Measurements from ENCODE around the gene DCC. TPM values are rescaled to one million over a fixed set of nuclear protein-coding genes. Genes with fewer than 3 reads are reported as not detected.

DCC gene
- total and polyA plus RNA-seq, 2 experiments from 2014 or later: 0.53 to 0.73 TPM

DNA sequence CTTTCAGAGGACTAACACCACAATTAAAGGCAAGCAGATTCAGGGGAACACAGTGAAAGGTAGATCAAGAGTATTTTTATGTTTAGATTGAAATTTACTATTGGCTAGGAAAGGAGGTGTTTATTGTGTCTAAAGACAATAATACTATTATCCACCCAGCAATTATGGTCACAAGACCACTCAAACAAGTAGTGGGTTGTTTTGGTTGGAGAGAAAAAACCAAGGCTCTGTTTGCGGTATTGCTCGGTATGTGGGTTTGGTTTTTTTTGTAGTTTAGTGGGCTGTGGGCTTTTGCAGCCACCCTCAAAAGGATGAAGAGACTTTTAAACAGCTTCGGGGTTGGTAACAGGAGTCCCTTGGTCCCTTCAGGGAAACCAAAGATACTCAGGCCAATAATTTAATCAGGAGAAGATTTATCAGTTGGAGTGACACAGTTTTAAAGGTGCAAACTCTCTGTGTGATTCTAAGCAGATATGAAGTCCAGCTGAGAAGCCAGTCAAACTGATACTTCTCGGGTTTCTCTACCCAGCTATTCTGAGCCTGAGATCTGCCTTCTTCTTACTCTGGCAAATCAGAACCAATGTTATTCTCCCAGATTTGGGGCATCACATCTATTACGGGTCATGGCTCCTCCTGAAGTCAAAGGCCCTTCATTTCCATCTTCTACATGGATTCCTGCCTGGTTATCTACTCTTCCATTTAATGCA, 55.3 kb downstream of the DCC start (continued):
- TF ChIP-seq, protein P1, sequence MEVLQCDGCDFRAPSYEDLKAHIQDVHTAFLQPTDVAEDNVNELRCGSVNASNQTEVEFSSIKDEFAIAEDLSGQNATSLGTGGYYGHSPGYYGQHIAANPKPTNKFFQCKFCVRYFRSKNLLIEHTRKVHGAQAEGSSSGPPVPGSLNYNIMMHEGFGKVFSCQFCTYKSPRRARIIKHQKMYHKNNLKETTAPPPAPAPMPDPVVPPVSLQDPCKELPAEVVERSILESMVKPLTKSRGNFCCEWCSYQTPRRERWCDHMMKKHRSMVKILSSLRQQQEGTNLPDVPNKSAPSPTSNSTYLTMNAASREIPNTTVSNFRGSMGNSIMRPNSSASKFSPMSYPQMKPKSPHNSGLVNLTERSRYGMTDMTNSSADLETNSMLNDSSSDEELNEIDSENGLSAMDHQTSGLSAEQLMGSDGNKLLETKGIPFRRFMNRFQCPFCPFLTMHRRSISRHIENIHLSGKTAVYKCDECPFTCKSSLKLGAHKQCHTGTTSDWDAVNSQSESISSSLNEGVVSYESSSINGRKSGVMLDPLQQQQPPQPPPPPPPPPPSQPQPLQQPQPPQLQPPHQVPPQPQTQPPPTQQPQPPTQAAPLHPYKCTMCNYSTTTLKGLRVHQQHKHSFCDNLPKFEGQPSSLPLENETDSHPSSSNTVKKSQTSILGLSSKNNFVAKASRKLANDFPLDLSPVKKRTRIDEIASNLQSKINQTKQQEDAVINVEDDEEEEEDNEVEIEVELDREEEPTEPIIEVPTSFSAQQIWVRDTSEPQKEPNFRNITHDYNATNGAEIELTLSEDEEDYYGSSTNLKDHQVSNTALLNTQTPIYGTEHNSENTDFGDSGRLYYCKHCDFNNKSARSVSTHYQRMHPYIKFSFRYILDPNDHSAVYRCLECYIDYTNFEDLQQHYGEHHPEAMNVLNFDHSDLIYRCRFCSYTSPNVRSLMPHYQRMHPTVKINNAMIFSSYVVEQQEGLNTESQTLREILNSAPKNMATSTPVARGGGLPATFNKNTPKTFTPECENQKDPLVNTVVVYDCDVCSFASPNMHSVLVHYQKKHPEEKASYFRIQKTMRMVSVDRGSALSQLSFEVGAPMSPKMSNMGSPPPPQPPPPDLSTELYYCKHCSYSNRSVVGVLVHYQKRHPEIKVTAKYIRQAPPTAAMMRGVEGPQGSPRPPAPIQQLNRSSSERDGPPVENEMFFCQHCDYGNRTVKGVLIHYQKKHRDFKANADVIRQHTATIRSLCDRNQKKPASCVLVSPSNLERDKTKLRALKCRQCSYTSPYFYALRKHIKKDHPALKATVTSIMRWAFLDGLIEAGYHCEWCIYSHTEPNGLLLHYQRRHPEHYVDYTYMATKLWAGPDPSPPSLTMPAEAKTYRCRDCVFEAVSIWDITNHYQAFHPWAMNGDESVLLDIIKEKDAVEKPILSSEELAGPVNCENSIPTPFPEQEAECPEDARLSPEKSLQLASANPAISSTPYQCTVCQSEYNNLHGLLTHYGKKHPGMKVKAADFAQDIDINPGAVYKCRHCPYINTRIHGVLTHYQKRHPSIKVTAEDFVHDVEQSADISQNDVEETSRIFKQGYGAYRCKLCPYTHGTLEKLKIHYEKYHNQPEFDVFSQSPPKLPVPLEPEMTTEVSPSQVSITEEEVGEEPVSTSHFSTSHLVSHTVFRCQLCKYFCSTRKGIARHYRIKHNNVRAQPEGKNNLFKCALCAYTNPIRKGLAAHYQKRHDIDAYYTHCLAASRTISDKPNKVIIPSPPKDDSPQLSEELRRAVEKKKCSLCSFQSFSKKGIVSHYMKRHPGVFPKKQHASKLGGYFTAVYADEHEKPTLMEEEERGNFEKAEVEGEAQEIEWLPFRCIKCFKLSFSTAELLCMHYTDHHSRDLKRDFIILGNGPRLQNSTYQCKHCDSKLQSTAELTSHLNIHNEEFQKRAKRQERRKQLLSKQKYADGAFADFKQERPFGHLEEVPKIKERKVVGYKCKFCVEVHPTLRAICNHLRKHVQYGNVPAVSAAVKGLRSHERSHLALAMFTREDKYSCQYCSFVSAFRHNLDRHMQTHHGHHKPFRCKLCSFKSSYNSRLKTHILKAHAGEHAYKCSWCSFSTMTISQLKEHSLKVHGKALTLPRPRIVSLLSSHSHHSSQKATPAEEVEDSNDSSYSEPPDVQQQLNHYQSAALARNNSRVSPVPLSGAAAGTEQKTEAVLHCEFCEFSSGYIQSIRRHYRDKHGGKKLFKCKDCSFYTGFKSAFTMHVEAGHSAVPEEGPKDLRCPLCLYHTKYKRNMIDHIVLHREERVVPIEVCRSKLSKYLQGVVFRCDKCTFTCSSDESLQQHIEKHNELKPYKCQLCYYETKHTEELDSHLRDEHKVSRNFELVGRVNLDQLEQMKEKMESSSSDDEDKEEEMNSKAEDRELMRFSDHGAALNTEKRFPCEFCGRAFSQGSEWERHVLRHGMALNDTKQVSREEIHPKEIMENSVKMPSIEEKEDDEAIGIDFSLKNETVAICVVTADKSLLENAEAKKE (CRISPR knock-in tag; IDR thresholded peaks at IDR 0.05): no peak
- no peak for TF ChIP-seq NANOG (IDR thresholded peaks at IDR 0.05; ENCODE audit: borderline replicate concordance)
- TF ChIP-seq, protein P2, sequence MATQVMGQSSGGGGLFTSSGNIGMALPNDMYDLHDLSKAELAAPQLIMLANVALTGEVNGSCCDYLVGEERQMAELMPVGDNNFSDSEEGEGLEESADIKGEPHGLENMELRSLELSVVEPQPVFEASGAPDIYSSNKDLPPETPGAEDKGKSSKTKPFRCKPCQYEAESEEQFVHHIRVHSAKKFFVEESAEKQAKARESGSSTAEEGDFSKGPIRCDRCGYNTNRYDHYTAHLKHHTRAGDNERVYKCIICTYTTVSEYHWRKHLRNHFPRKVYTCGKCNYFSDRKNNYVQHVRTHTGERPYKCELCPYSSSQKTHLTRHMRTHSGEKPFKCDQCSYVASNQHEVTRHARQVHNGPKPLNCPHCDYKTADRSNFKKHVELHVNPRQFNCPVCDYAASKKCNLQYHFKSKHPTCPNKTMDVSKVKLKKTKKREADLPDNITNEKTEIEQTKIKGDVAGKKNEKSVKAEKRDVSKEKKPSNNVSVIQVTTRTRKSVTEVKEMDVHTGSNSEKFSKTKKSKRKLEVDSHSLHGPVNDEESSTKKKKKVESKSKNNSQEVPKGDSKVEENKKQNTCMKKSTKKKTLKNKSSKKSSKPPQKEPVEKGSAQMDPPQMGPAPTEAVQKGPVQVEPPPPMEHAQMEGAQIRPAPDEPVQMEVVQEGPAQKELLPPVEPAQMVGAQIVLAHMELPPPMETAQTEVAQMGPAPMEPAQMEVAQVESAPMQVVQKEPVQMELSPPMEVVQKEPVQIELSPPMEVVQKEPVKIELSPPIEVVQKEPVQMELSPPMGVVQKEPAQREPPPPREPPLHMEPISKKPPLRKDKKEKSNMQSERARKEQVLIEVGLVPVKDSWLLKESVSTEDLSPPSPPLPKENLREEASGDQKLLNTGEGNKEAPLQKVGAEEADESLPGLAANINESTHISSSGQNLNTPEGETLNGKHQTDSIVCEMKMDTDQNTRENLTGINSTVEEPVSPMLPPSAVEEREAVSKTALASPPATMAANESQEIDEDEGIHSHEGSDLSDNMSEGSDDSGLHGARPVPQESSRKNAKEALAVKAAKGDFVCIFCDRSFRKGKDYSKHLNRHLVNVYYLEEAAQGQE (IDR thresholded peaks at IDR 0.05; ENCODE audit: unreplicated experiment): no peak

GRCh38 chr18:52401236-52401635, 61.2 kb downstream of the DCC start:
- no peak for ATAC-seq
- TF ChIP-seq STAT1 (IDR thresholded peaks at IDR 0.05; ENCODE audit: unreplicated experiment): no peak
- TF ChIP-seq CREB1 (CRISPR knock-in tag; IDR thresholded peaks at IDR 0.05; ENCODE audit: low read depth): no peak
- no peak for TF ChIP-seq EZH2 (IDR thresholded peaks at IDR 0.05; ENCODE audit: low read depth, unreplicated experiment)
- no peak for TF ChIP-seq NANOG (IDR thresholded peaks at IDR 0.05; ENCODE audit: borderline replicate concordance)
- TF ChIP-seq, protein P2 (IDR thresholded peaks at IDR 0.05; ENCODE audit: unreplicated experiment): no peak
- no peak for TF ChIP-seq JUNB (IDR thresholded peaks at IDR 0.05; ENCODE audit: unreplicated experiment)

More at GRCh38 chr18:52401236-52401635, 61.2 kb downstream of the DCC start:
- Histone ChIP-seq H3K27me3 (ENCODE audit: insufficient read depth) (no peaks in the 10 kb centered on the region), H3K36me3 (ENCODE audit: insufficient read depth) (no peaks in the 10 kb centered on the region), H3K27ac (ENCODE audit: low read depth) (no peak overlapping the region), H3K9me2 (ENCODE audit: insufficient read depth) (no peaks in the 10 kb centered on the region), H3F3A (replicated peaks; ENCODE audit: low read depth) (no peaks in the 10 kb centered on the region), H3K4me1 (ENCODE audit: insufficient read depth) (no peaks in the 10 kb centered on the region), H4K20me1 (replicated peaks; ENCODE audit: insufficient read depth) (no peaks in the 10 kb centered on the region), H2AFZ (no peak overlapping the region), H3K79me2 (replicated peaks; ENCODE audit: insufficient read depth) (no peaks in the 10 kb centered on the region), H3K4me2 (no peak overlapping the region), H3K4me3 (no peak overlapping the region)
- no peaks in the 10 kb centered on the region for H3K9me3 Mint-ChIP-seq
- H3K27me3 Mint-ChIP-seq (ENCODE audit: insufficient read depth, low read depth, poor library complexity): no peaks in the 10 kb centered on the region
- no peak overlapping the region for H3K4me3 Mint-ChIP-seq
- H3K36me3 Mint-ChIP-seq (ENCODE audit: low read depth): no peaks in the 10 kb centered on the region; the same call in 2 of the 3 replicates
- H3K27ac Mint-ChIP-seq: no peak overlapping the region
- DNase-seq (ENCODE audit: low spot score): no peak
- H3K4me1 Mint-ChIP-seq: no peaks in the 10 kb centered on the region

Measured in GM23338 (cell line).